Smooth muscle cell (in vitro differentiated cells): ENCODE results near the gene SPINDOC. TPM values are rescaled to one million over a fixed set of nuclear protein-coding genes. Genes with fewer than 3 reads are reported as not detected.

Source experiments
- DNase-seq: peaks from one replicate; lab custom pipeline; 2025; ENCODE audit not compliant: unreplicated experiment; lab: John Stamatoyannopoulos, UW
- H2AFZ ChIP-seq: fragments of 200-600 bp; sonication (generic); 2 replicates; pipeline ENCODE4 v1.6.0; 2016; ENCODE audit warnings: antibody characterized with exemption, low read depth, mild to moderate bottlenecking
- H3F3A ChIP-seq: fragments of 200-600 bp; sonication (generic); 2 replicates; pipeline ENCODE4 v1.6.0; 2017; ENCODE audit warnings: antibody characterized with exemption, low read depth
- H3K27ac ChIP-seq: fragments of 200-600 bp; sonication (generic); 2 replicates; pipeline ENCODE4 v1.5.1; 2016; ENCODE audit warnings: low read depth, mild to moderate bottlenecking
- H3K27me3 ChIP-seq: fragments of 200-600 bp; sonication (generic); 2 replicates; pipeline ENCODE4 v1.6.1; 2016; ENCODE audit warnings: low read depth, mild to moderate bottlenecking
- H3K36me3 ChIP-seq: fragments of 200-600 bp; sonication (generic); 2 replicates; pipeline ENCODE4 v1.5.1; 2016; ENCODE audit warnings: low read depth
- H3K4me1 ChIP-seq: fragments of 200-600 bp; sonication (generic); 2 replicates; pipeline ENCODE4 v1.5.1; 2016; ENCODE audit warnings: low read depth
- H3K4me2 ChIP-seq: fragments of 200-600 bp; sonication (generic); 2 replicates; pipeline ENCODE4 v1.6.0; 2016; ENCODE audit warnings: mild to moderate bottlenecking
- H3K4me3 ChIP-seq: fragments of 200-600 bp; sonication (generic); 2 replicates; pipeline ENCODE4 v1.5.1; 2016; ENCODE audit warnings: mild to moderate bottlenecking
- H3K79me2 ChIP-seq: fragments of 200-600 bp; sonication (generic); 2 replicates; pipeline ENCODE4 v1.6.0; 2016; ENCODE audit warnings: low read depth, mild to moderate bottlenecking
- H3K9ac ChIP-seq: fragments of 200-600 bp; sonication (generic); 2 replicates; pipeline ENCODE4 v1.6.0; 2016; ENCODE audit warnings: low read depth
- H3K9me3 ChIP-seq: fragments of 200-600 bp; sonication (generic); replicated peaks from 2 replicates; pipeline ENCODE4 v1.5.1; 2016; ENCODE audit warnings: low read depth
- H4K20me1 ChIP-seq: fragments of 200-600 bp; sonication (generic); 2 replicates; pipeline ENCODE4 v1.6.0; 2016; ENCODE audit warnings: low read depth
- CTCF ChIP-seq: fragments of 200-600 bp; sonication (generic); IDR thresholded peaks from 2 replicates; pipeline ENCODE4 v1.5.1; 2017; ENCODE audit warnings: borderline replicate concordance, mild to moderate bottlenecking, antibody characterized with exemption; ENCODE audit not compliant: insufficient read depth, poor library complexity, severe bottlenecking
- WGBS: methylation state at CpG from one replicate; pipeline ENCODE4 v1.1.7; 2016; ENCODE audit warnings: low lambda C conversion rate; 5-methylcytosine and 5-hydroxymethylcytosine counted together
- polyA plus RNA-seq: library from polyadenylated mRNA; unstranded; fragments of >200 nt; fragmentation: Nextera tagmentation; extraction: Ambion mirVana; gene quantifications from 2 replicates; pipeline ENCODE4 v1.2.1, GENCODE V29; 2016
- total RNA-seq: library from RNA; depleted of rRNA; stranded (reverse); fragments of >200 nt; gene quantifications from 2 replicates; pipeline ENCODE4 v1.2.3, GENCODE V29; 2014

The SPINDOC gene
- total and polyA plus RNA-seq, 2 experiments from 2014 or later: 13.6 to 13.7 TPM

GRCh38 chr11:63764679-63765647 is 48.3 kb upstream of the SPINDOC start:
- Histone ChIP-seq H2AFZ (no peak overlapping the region), H3K4me1 (peaks cover 44% of the 10 kb centered on the region), H3K4me3 (no peak overlapping the region), H3K9ac (no peak overlapping the region), H3K4me2 (no peak overlapping the region), H4K20me1 (peaks cover 78% of the 10 kb centered on the region), H3F3A (peaks cover 19% of the 10 kb centered on the region), H3K9me3 (no peaks in the 10 kb centered on the region), H3K27me3 (no peaks in the 10 kb centered on the region), H3K27ac (no peak overlapping the region), H3K36me3 (no peaks in the 10 kb centered on the region), H3K79me2 (peaks cover 35% of the 10 kb centered on the region)
- no peak for TF ChIP-seq CTCF
- WGBS: 79% methylated on average over 25 of the region's 30 CpGs
- no peak for DNase-seq

- Histone ChIP-seq H2AFZ (no peak overlapping the region), H3K4me1 (peaks cover 46% of the 10 kb centered on the region), H3K4me2 (peak overlapping the region; percentile 100), H3K27me3 (no peaks in the 10 kb centered on the region), H3K9me3 (no peaks in the 10 kb centered on the region), H3K36me3 (no peaks in the 10 kb centered on the region), H4K20me1 (peaks cover 70% of the 10 kb centered on the region), H3K4me3 (no peak overlapping the region), H3K27ac (no peak overlapping the region), H3K9ac (no peak overlapping the region), H3K79me2 (peaks cover 35% of the 10 kb centered on the region), H3F3A (peaks cover 22% of the 10 kb centered on the region)
- WGBS: 86% methylated on average over 11 of the region's 18 CpGs
- DNase-seq: no peak
- no peak for TF ChIP-seq CTCF
Observed at GRCh38 chr11:63765688-63766241, 47.5 kb upstream of the SPINDOC start.

- Histone ChIP-seq H3K27me3 (no peaks in the 10 kb centered on the region), H3K4me2 (peak overlapping the region; percentile 100), H3K9ac (peak overlapping the region; percentile 11), H3K9me3 (no peaks in the 10 kb centered on the region), H3K36me3 (no peaks in the 10 kb centered on the region), H3F3A (peaks cover 22% of the 10 kb centered on the region), H3K79me2 (peaks cover 35% of the 10 kb centered on the region), H4K20me1 (peaks cover 63% of the 10 kb centered on the region), H3K4me3 (peak overlapping the region; percentile 89), H3K4me1 (peaks cover 37% of the 10 kb centered on the region), H2AFZ (no peak overlapping the region), H3K27ac (peak overlapping the region; percentile 6)
- TF ChIP-seq CTCF: no peak
- no peak for DNase-seq
- 77% methylated on average over 5 of the region's 7 CpGs for WGBS
Observed at GRCh38 chr11:63766531-63767235, 46.6 kb upstream of the SPINDOC start.
